HTR-8/SVneo (cell line): ENCODE data around the gene HAUS5.

ENCODE experiments used
- DNase-seq: peaks from one replicate; pipeline ENCODE4 v3.0.0; 2011; ENCODE audit warnings: low spot score, mixed read lengths; ENCODE audit not compliant: insufficient read length
- FAIRE-seq: peaks from 2 replicates; lab custom pipeline; 2011; peaks lifted over from hg19 to GRCh38; lab: Jason Lieb, UNC

Gene HAUS5

GRCh38 chr19:35666251-35666913 lies 53.8 kb downstream of the HAUS5 start, which contains the start of gene UPK1A:
TSS of gene UPK1A (plus strand) at chr19:35666517. CDS start at chr19:35666813, 296 bp downstream.
- DNase-seq (no peak), FAIRE-seq (no peak)

GRCh38 chr19:35669566-35669965 lies 57.0 kb downstream of the HAUS5 start:
- no peak for FAIRE-seq
- DNase-seq, result no peak

GRCh38 chr19:35669974-35670373 lies 57.4 kb downstream of the HAUS5 start:
- DNase-seq, result no peak
- FAIRE-seq, result no peak

- no peak for FAIRE-seq
- DNase-seq, result no peak
These were observed 58.2 kb downstream of the HAUS5 start for GRCh38 chr19:35670686-35671085.

- no peak for FAIRE-seq
- DNase-seq, result no peak
These were observed 59.3 kb downstream of the HAUS5 start for GRCh38 chr19:35671818-35672217.

- peak; percentile 83 for FAIRE-seq
- peak; percentile 88 for DNase-seq
These were observed 60.7 kb downstream of the HAUS5 start for GRCh38 chr19:35673121-35673804.
